Breast epithelium (tissue), 3 donors: Measurements from ENCODE around the gene GLI3.

Experiments used
- CTCF ChIP-seq, 3 donors: fragments of 450-650 bp; IDR thresholded peaks; one replicate each; pipeline ENCODE4 v1.5.1; 2016 to 2017; ENCODE audit warnings: antibody characterized with exemption in 3 of 3, mild to moderate bottlenecking in 3 of 3, moderate library complexity in 3 of 3
- POLR2A ChIP-seq: fragments of 450-650 bp; IDR thresholded peaks from one replicate; pipeline ENCODE4 v1.6.1; 2016; ENCODE audit warnings: antibody characterized with exemption, mild to moderate bottlenecking, moderate library complexity

- no peak for TF ChIP-seq CTCF (IDR thresholded peaks at IDR 0.05)
- TF ChIP-seq POLR2A: no peak
Measured at GRCh38 chr7:41999736-42000283, 237.2 kb downstream of the GLI3 start.
